Hepatocyte (in vitro differentiated cells): Measurements from ENCODE around the gene GPR61. TPM values are rescaled to one million over a fixed set of nuclear protein-coding genes. Genes with fewer than 3 reads are reported as not detected.
A peak's percentile ranks its signal among the peaks of the same experiment; 100 is the strongest.

Experiments used
- DNase-seq: peaks from one replicate; pipeline ENCODE4 v3.0.0-alpha.2; 2016; ENCODE audit warnings: low spot score
- H2AFZ ChIP-seq: fragments of 200-600 bp; sonication (generic); 2 replicates; pipeline ENCODE4 v1.6.0; 2016; ENCODE audit warnings: antibody characterized with exemption, mild to moderate bottlenecking
- H3K27ac ChIP-seq: fragments of 200-600 bp; sonication (generic); 2 replicates; pipeline ENCODE4 v1.5.1; 2016; ENCODE audit warnings: mild to moderate bottlenecking
- H3K27me3 ChIP-seq: fragments of 200-600 bp; sonication (generic); 2 replicates; pipeline ENCODE4 v1.6.1; 2016
- H3K36me3 ChIP-seq: fragments of 200-600 bp; sonication (generic); replicated peaks from 2 replicates; pipeline ENCODE4 v1.5.1; 2016; ENCODE audit warnings: low read depth; ENCODE audit not compliant: insufficient read depth
- H3K4me1 ChIP-seq: fragments of 200-600 bp; sonication (generic); 2 replicates; pipeline ENCODE4 v1.5.1; 2016; ENCODE audit warnings: mild to moderate bottlenecking, moderate library complexity; ENCODE audit not compliant: insufficient read depth
- H3K4me2 ChIP-seq: fragments of 200-600 bp; sonication (generic); 2 replicates; pipeline ENCODE4 v1.6.0; 2016
- H3K4me3 ChIP-seq: fragments of 200-600 bp; sonication (generic); 2 replicates; pipeline ENCODE4 v1.5.1; 2016; ENCODE audit warnings: mild to moderate bottlenecking
- H3K79me2 ChIP-seq: fragments of 200-600 bp; sonication (generic); 2 replicates; pipeline ENCODE4 v1.6.0; 2017; ENCODE audit warnings: mild to moderate bottlenecking
- H3K9me2 ChIP-seq: fragments of 200-600 bp; sonication (generic); replicated peaks from 2 replicates; pipeline ENCODE4 v1.6.0; 2017; ENCODE audit warnings: mild to moderate bottlenecking; ENCODE audit not compliant: insufficient read depth
- H3K9me3 ChIP-seq: fragments of 200-600 bp; sonication (generic); 2 replicates; pipeline ENCODE4 v1.5.1; 2016; ENCODE audit warnings: low read depth, mild to moderate bottlenecking
- H4K20me1 ChIP-seq: fragments of 200-600 bp; sonication (generic); 2 replicates; pipeline ENCODE4 v1.6.0; 2016; ENCODE audit warnings: mild to moderate bottlenecking; ENCODE audit not compliant: insufficient read depth, poor library complexity, severe bottlenecking
- EZH2 ChIP-seq: fragments of 200-600 bp; sonication (generic); IDR thresholded peaks from 2 replicates; pipeline ENCODE4 v1.6.1; 2016; ENCODE audit warnings: antibody characterized with exemption, mild to moderate bottlenecking, borderline replicate concordance
- EZH2phosphoT487 ChIP-seq: fragments of 200-600 bp; sonication (generic); IDR thresholded peaks from one replicate; pipeline ENCODE4 v1.6.1; 2018; ENCODE audit warnings: antibody characterized with exemption, mild to moderate bottlenecking, low read depth, moderate library complexity; ENCODE audit not compliant: unreplicated experiment, severe bottlenecking
- WGBS: methylation state at CpG from one replicate; pipeline ENCODE4 v1.1.6; 2016; ENCODE audit warnings: low lambda C conversion rate; ENCODE audit errors: missing lambda C conversion rate; 5-methylcytosine and 5-hydroxymethylcytosine counted together
- polyA plus RNA-seq: library from polyadenylated mRNA; unstranded; fragments of >200 nt; fragmentation: Nextera tagmentation; extraction: Ambion mirVana; gene quantifications from 2 replicates; pipeline ENCODE4 v1.2.1, GENCODE V29; 2016
- total RNA-seq: library from RNA; depleted of rRNA; stranded (reverse); fragments of >200 nt; gene quantifications from 2 replicates; pipeline ENCODE4 v1.2.3, GENCODE V29; 2014
- TF ChIP-seq, protein P1 (sequence below): fragments of 200-600 bp; sonication (generic); IDR thresholded peaks from 2 replicates; pipeline ENCODE4 v1.5.1; 2016; ENCODE audit warnings: antibody characterized with exemption, mild to moderate bottlenecking; ENCODE audit not compliant: poor library complexity

GPR61 gene
- total and polyA plus RNA-seq, 2 experiments from 2014 or later = 0.50 to 1.1 TPM

DNA sequence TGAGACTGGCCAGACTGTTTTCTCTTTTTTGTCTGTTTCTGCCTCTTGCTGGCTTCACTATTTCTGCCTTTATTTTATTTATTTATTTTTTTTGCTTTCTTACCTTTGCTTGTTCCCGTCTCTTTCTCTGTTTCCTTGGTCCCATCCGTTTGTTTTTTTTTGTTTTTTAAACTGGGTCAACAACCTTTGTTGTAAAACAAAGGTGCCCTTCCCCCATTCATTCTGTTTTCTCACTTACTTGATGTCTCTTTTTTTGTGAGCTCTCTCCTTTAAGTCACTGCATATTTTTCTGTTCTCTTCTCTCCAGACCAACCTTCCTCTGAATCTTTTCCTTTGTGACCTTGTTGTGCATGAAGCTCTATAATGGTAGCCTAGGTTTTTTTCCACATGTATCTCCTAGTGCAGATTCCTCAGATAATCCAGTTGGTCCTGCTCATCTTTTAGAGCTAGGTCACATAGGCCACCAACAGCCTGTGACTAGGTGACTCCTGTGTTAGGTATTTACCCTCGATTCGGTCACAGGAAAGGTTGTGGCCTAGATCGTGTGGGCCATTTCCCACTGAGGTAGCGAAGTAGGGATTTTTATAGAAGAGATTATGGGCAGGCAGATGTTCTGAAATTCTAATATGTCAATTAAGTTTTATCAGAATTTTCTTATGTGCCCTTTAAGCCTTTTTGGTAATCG lies 24.7 kb downstream of the GPR61 start:
- WGBS = 67% methylated on average over 7 of the region's 7 CpGs
- DNase-seq = no peak
- no peaks in the 10 kb centered on the region for H3K27me3 ChIP-seq
- H3K36me3 ChIP-seq = no peaks in the 10 kb centered on the region
- H3K9me3 ChIP-seq = no peaks in the 10 kb centered on the region
- TF ChIP-seq EZH2phosphoT487 = no peak
- no peak for TF ChIP-seq EZH2
- TF ChIP-seq, protein P1, sequence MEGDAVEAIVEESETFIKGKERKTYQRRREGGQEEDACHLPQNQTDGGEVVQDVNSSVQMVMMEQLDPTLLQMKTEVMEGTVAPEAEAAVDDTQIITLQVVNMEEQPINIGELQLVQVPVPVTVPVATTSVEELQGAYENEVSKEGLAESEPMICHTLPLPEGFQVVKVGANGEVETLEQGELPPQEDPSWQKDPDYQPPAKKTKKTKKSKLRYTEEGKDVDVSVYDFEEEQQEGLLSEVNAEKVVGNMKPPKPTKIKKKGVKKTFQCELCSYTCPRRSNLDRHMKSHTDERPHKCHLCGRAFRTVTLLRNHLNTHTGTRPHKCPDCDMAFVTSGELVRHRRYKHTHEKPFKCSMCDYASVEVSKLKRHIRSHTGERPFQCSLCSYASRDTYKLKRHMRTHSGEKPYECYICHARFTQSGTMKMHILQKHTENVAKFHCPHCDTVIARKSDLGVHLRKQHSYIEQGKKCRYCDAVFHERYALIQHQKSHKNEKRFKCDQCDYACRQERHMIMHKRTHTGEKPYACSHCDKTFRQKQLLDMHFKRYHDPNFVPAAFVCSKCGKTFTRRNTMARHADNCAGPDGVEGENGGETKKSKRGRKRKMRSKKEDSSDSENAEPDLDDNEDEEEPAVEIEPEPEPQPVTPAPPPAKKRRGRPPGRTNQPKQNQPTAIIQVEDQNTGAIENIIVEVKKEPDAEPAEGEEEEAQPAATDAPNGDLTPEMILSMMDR = no peak
- H3K4me3 ChIP-seq = no peak overlapping the region
- peak overlapping the region; percentile 13 for H3K4me2 ChIP-seq
- H3K9me2 ChIP-seq = no peaks in the 10 kb centered on the region
- peaks cover 83% of the 10 kb centered on the region for H4K20me1 ChIP-seq
- H2AFZ ChIP-seq = no peak overlapping the region
- peaks cover 54% of the 10 kb centered on the region for H3K4me1 ChIP-seq
- peak overlapping the region; percentile 8 for H3K27ac ChIP-seq
- peaks cover 100% of the 10 kb centered on the region for H3K79me2 ChIP-seq

DNA sequence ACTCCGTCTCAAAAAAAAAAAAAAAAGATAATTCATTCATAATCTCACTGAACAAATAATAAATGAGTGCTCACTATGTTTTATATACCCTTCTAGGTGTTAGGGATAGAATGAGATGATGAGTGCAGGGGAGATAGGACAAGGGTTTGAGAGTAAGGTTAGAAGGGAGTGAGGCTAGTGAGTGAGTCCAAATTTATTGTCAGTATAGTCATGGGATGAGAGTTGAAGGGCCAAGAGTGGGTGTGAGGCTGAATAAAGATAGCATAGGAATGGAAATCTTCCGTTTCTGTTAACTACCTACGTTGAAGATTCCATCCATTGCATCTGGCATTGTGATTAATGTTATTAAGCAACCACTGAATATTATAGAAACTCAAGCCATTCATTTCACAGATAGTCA lies 25.6 kb downstream of the GPR61 start:
- Histone ChIP-seq H3K9me3 (no peaks in the 10 kb centered on the region), H3K27me3 (no peaks in the 10 kb centered on the region), H3K36me3 (no peaks in the 10 kb centered on the region), H2AFZ (no peak overlapping the region), H3K27ac (no peak overlapping the region), H3K79me2 (peaks cover 100% of the 10 kb centered on the region), H3K4me3 (no peak overlapping the region), H3K9me2 (no peaks in the 10 kb centered on the region), H4K20me1 (peaks cover 79% of the 10 kb centered on the region), H3K4me2 (no peak overlapping the region), H3K4me1 (peaks cover 63% of the 10 kb centered on the region)
- TF ChIP-seq EZH2phosphoT487 (no peak), EZH2 (no peak)
- TF ChIP-seq, protein P1 = no peak
- WGBS = 96% methylated on average over 3 of the region's 3 CpGs
- DNase-seq = no peak

DNA sequence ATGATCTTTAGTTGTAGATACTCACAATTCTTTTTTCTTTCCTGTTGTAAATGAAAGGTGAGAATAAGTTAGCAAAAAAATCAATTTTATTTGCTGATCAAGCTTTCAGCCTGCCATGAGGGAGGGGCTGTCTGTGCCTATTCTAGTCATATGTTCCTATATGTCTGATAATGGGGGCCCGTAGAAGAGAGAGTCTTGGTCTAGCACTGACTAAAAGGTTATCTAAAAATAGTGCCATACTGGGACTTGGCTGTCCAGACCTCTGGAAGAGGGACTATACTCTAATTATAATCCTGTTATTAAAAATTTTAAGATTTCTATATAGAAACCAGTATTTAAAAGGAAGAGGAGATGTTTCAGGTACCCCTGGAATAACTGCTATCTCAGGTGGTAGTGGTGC lies 27.3 kb downstream of the GPR61 start:
- no peak for DNase-seq
- Histone ChIP-seq H2AFZ (no peak overlapping the region), H3K4me3 (no peak overlapping the region), H3K9me2 (no peaks in the 10 kb centered on the region), H3K36me3 (no peaks in the 10 kb centered on the region), H3K27me3 (no peaks in the 10 kb centered on the region), H3K79me2 (peaks cover 100% of the 10 kb centered on the region), H3K4me2 (peak overlapping the region; percentile 4), H4K20me1 (peaks cover 77% of the 10 kb centered on the region), H3K27ac (peak overlapping the region; percentile 0), H3K9me3 (no peaks in the 10 kb centered on the region), H3K4me1 (peaks cover 61% of the 10 kb centered on the region)
- TF ChIP-seq EZH2 (no peak), EZH2phosphoT487 (no peak)
- TF ChIP-seq, protein P1 = no peak
- WGBS = 67% methylated on average over 1 of the region's 1 CpG
